Measurements from ENCODE around the gene PAX7.

GRCh38 chr1:18721776-18722175, 91.1 kb downstream of the PAX7 start:
- no peak for TF ChIP-seq CTCF (conservative IDR thresholded peaks at IDR 0.05 in 1 of 2, IDR thresholded peaks at IDR 0.05 in 1 of 2; ENCODE audit: extremely low read depth in 1 of 2, insufficient read depth in 1 of 2, low read depth in 1 of 2, low read length in 2 of 2)
- no peak for TF ChIP-seq EZH2 (IDR thresholded peaks at IDR 0.05; ENCODE audit: borderline replicate concordance, low read length)

Measured in mammary epithelial cell (primary cell).